Stimulated activated CD8-positive, alpha-beta memory T cell treated with anti-CD3 and anti-CD28 coated beads, Interleukin-4, amount 100 ng/mL, for 4 hours (primary cell): ENCODE data around the gene RUFY1.
"Not testable (repeated sequence)": the region's sequence is repeated elsewhere in the genome, so short reads cannot be mapped to it uniquely, and the experiment has no call there.

Experiments used
- DNase-seq, 2 donors: peaks; one replicate each; pipeline ENCODE4 v3.0.0-alpha.2; 2020; ENCODE audit warnings: low read depth in 2 of 2, low spot score in 1 of 2

RUFY1 gene

DNA sequence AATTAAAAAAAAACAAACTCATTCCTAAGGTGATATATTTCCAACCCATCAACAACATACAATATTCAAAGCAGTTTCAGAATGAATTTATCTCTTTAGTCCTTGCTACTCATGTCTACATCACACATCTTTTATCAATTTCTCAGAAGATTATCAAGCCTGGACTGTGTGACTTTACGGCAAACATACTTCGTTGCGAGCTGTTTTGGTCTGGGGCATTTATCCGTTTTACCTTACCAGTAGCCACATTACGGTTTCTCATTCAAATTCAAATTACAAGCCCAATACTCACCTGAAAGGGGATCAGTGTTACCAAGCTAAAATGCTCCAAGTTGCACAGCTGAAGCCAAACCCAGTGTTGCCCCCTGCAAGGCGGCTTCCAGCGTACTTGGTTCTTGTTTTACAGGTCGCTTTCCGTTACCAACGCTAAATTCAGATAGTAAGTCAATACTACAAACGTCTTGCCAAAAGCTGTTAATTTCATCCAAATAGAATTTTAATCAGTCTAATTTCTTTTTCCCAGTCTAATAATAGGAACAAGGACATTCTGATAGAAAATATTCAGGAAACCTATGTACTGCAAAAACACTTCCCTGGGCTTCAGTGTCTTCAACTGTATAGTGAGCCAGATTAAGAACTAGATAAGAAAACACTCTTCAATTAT lies 71.3 kb downstream of the RUFY1 start:
- no peak for DNase-seq

DNA sequence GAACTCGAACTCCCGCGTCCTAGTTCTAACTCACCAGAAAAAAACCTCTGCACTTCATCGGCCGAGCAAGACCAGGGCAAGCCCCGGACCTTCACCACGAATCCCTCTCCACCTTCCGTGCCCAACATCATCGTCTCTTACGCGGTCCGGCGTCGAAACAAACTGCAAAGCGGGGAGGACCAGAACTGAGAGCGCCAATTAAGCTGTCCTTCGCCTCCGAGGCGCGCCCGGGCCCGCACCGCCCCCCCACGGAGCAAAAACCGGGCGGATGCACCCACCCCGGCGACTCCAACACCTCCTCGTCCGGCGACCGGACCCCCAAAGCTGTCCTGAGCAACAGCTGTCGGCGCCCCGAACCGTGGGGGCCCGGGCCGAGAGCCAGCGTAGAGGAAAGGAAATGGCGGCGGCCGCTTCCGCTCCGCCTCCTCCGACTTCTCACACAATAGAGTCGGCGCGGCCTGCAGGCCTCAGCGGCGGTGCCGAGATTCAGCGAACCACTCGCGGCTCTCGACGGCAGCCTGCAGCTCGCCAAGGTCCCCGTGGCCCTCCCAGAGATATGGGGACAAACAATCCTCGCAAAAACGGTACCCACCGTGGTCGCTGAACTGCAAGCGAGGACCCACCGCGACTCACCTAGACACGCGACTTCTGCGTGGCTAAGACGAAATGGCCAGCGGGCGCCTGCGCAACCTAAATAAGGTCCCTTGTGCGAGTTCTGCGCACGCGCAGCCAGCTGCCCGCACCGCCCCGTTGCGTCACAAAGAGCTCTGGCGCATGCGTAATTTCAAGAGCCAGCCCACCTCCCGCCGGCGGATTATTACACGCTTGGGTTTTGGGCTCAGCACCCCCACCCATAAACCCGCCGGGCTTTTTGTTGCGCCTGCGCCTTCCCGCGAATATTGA lies 72.9 kb downstream of the RUFY1 start, which contains the start of gene HNRNPH1:
HNRNPH1 (minus strand) TSS at position 669 of the 903 bp plus-strand sequence; CDS start at position 131, 538 bp downstream.
- peak; percentile 95 to 97 for DNase-seq

DNA sequence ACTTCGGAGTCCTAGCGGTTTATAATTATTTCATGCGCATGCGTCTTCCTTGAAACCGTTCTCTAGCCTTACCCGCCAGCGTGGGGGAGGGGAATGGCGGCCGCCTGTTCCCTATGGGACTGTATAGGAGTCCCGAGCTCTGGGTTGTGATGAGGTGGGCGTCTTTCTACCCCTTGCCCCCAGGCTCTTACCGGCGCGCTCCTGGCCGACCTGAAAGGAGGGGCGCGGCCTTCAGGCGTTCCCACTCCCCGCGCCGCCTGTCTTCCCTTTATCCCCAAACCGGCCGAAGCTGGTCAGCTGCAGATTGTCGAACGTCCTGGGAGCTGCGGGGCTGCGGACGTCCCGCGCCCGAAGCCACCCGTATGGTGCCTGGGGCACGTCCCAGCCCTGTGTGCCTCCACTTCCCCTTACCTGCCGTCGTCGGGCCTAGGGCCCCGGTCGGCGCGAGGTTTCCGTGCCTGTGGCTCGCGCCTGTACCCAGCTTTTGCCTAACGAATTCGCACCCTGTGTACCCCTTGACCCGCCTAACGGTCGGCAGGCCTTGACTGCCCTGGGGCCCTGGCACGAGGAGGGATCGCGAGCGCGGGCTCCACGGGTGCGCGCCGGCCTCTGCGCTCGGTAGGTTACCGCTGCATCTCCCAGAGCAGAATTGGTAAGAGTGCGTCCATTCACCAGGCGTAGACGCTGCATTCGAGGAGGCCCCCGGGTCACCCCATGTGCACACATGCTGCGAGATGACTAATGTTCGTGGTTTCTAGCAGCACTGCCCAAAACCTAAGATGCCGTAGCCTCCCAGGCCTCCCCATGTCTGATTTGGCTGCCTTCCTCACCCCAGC lies 73.8 kb downstream of the RUFY1 start:
- DNase-seq, result peak in 1 of 2 donors; percentile 34

DNA sequence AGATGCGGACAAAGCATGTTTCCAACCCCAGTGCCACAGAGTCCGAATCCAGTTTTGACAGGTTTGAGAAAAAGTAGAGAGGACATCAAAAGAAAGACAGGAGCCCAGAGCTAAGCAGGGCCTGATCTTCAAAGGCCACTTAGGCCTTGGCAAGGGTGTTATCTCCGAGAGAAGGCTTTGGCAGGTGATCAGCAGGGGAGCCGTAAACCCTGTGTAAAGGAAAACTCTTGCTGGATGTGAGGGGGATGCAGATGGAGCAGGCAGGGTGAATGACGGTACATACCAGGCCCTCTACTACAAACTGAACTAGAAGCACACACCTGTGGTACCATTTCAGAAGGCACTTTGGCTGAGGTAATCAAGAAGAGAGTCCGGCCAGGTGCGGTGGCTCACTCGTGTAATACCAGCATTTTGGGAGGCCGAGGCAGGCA lies 74.5 kb downstream of the RUFY1 start:
- DNase-seq, result no peak

DNA sequence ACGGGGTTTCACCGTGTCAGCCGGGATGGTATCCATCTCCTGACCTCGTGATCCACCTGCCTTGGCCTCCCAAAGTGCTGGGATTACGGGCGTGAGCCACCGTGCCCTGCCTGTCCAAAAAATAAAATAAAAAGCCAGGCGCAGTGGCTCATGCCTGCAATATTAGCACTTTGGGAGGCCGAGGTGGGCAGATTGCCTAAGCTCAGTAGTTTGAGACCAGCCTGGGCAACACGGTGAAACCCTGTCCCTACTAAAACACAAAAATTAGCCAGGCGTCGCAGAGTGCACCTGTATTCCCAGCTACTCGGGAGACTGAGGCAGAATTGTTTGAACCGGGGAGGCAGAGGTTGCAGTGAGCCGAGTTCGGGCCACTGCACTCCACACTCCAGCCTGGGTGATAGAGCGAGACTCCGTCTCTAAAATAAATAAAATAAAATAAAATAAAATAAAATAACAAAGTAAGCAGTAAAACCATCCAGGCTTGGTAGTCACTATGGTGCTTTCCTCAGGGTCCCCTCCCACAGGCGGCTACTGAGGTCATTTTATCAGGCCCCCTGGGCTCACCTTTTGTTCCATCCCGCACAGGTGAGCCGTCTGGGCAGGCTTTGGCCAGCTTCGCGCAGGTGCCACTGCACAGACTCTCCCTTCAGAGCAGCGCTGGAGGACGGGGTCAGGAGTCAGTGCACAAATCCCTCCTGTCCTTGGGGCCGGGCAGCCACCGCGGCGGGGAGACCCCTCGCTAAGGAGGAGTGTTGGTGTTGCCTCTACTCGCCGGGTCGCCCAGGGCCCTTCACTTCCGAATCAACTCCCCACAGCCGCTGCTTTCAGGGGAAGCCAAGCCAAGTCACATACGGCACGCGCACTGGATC lies 83.4 kb downstream of the RUFY1 start:
- not testable (repeated sequence) for DNase-seq

DNA sequence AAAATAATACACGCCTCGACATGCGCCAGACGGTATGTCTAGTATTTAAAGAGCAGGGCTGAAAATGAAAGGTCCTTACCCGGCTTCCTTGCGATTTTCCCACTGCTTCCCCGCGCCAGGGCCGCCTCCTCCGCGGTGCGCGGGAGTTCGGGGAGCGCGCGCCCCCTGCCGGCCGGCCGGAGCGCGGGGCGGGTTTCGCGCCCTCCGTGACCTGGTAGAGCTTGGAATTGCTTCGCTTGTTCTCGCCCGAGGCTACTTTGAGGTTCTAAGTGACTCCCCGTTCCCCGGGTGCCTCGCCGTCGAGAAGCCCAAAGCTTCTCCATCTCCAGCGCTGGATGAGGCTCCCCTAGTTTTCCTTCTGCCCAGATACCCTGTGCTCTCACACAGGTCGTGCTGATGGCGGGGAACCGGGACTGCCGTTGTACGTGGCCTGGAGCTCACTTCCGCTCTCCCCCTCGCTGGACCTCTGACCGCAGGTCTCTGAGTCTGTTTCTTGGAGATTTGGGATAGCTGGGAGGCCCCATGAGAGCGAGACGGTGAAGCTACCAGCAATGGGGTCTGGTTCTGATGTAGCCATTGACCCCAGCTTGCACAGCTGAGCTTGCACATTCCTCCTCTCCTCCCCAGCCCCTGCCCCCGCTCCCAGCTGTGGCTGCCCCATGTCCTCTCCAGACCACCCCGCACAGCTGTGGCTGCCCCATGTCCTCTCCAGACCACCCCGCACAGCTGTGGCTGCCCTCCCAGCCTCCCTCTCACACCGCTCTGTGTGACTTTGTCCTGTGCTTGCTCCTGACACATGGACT lies 84.2 kb downstream of the RUFY1 start:
- DNase-seq, result not testable (repeated sequence)

DNA sequence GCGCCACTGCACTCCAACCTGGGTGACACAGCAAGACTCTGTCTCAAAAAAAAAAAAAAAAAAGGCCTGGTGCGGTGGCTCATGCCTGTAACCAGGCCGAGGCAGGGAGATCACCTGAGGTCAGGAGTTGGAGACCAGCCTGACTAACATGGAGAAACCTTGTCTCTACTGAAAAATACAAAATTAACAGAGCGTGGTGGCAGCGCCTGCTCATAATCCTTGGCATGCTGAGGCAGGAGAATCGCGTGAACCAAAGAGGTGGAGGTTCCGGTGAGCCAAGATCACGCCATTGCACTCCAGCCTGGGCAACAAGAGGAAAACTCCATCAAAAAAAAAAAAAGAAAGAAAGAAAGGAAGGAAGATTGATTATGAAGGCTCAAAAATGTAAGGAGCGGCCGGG lies 88.9 kb downstream of the RUFY1 start:
- DNase-seq, result not testable (repeated sequence)

DNA sequence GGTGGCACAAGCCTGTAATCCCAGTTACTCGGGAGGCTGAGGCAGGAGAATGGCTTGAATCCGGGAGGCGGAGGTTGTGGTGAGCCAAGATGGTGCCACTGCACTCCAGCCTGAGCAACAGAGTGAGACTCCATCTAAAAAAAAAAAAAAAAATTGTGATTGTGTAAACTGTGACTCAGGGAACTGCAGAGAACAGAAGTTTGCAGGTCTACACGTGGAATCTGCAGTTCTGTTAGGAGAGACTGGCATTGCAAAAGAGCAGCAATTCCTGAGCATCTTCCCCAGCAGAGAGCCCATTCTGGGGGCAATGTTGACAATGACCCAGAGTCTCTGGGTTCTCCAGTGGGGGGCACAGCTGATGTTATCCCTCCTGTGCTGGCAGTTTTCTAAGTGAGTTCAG lies 91.4 kb downstream of the RUFY1 start:
- not testable (repeated sequence) for DNase-seq

DNA sequence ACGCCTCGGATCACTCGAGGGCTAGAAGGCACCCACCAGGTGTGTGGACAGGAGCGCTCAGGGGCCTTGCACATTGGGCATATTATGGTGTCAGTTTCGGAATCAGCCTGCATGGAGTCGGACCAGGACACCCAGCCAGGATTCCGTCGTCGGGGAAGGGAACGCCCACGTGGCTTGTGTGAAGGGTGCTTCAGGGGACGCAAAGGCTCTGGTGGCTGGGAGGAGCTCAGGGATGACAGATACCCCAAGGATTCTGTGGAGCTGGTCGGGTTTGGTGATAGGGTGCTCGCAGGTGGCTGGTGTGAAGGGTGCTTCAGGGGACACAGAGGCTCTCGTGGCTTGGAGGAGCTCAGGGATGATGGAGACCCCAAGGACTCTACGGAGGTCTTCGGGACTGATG lies 92.3 kb downstream of the RUFY1 start:
- not testable (repeated sequence) for DNase-seq

DNA sequence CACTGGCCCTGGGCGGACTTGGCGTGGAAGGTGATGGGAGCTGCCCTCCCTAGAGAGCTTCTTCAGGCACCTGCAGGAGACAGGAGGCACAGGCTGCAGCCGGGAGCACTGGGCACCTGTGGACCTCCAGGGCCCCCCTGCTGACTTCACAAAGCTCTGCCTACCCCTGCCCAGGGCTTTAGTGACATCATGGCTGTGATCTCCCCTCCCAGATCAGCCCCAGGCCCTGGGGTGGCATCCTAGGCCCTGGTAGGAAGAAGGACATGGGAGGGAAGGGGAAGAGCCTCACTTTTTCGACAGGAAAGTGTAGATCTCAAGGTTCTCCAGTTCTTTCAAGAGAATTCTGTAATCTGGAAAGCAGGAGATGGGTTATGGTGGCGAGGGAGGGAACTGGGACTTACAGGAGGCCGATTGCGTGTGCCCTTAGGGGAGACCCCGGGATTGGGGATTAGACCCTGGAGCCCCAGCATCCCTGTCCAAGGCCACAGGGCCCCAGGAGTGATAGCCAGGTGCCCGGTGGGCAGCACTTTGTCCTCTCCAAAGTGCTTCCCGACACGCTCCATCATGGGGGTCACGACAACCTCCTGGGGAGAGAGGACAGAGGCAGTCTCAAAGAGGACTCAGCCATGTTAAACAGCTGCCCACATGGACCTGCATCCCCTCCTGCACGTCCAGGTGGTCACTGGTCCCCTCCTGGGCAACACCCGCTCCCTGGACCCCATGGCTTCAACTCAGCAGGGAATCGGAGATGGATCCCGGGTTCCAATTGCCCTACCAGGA lies 93.0 kb downstream of the RUFY1 start:
- not testable (repeated sequence) for DNase-seq

DNA sequence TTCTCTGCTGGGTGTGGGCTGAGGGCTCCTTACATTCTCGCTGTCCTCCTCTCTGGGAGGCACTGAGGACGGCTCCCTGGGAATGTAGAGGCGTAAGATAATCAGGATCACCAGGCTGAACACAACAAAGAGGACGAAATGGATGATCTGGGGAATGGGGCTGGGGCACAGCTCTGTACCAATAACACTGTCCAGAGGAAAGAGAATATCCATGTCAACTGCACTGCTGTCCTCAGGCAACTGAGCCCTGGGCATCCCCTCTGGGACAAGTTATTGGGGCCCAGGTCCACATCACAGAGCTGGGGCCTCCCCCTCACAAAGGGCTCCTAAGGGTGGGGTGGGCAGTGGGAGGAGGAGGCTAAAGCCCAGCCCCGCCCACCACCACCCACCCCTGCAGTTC lies 94.4 kb downstream of the RUFY1 start:
- DNase-seq, result not testable (repeated sequence)

DNA sequence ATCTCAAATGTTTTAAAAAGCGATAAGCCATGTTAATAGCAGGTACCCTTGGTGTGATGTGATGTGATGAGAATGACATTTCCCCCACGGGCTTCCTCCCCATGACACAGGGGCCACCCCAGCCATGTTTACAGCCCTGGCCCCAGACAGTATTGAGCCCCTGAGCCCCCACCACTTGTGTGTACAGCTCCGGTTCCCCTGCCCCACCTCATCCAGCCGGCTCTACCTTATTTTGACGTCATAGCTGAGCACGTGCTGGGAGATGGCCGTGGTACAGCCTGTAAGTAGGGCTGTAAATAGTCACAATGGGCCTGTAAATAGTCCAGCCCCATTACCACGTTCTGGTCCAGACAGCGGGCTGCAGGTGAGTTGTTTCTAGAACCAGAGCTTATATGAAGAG lies 98.1 kb downstream of the RUFY1 start:
- no peak for DNase-seq

DNA sequence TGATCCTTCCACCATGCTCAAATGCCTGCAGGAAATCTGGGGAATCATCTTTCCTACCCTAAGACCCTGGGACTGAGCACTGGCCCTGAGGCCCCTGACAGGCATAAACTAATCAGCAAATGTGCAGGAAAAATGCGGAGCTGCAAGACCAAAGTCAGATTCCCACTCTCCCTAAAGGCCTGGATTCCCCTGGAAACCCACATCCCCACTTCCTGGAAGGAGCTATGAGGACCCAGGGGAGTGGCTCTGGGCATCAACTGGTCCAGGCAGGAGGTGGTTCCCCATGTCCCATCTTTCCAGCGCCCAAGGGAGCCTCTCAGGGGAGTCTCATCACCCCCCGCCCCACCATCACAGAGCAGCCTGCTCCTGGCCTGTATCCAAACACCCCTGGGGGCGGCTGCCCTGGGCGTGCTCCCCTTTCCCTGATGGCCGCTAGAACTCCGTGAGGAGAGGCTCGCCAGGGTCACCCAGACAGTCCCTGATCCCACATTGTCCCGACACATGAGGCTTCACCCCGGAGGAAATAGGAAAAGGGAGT lies 98.9 kb downstream of the RUFY1 start:
- not testable (repeated sequence) for DNase-seq

DNA sequence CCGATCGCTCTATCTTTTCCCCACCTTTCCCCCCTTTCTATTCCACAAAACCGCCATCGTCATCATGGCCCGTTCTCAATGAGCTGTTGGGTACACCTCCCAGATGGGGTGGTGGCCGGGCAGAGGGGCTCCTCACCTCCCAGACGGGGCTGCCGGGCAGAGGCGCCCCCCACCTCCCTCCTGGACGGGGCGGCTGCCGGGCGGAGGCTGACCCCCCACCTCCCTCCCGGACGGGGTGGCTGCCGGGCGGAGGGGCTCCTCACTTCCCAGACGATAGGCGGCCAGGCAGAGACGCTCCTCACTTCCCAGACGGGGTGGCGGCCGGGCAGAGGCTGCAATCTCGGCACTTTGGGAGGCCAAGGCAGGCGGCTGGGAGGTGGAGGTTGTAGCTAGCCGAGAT lies 99.9 kb downstream of the RUFY1 start:
- not testable (repeated sequence) for DNase-seq

DNA sequence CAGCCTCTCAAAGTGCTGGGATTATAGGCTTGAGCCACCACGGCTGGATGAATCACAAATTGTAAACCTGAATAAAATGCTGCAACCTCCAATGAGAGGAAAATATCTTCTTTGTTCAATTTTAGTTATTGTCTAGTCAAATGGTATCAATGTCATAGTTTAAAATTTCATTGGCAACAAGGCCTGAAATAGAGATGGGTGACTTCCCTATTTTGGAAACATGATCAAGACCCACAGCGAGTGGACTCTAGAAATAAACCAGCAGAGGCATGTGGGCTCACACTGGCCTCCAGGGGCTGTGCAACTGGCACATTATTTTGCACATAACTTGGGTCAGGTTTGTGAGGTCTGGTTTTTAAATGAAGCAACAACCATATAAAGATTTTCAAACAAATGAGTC lies 102.8 kb downstream of the RUFY1 start:
- DNase-seq, result not testable (repeated sequence)

DNA sequence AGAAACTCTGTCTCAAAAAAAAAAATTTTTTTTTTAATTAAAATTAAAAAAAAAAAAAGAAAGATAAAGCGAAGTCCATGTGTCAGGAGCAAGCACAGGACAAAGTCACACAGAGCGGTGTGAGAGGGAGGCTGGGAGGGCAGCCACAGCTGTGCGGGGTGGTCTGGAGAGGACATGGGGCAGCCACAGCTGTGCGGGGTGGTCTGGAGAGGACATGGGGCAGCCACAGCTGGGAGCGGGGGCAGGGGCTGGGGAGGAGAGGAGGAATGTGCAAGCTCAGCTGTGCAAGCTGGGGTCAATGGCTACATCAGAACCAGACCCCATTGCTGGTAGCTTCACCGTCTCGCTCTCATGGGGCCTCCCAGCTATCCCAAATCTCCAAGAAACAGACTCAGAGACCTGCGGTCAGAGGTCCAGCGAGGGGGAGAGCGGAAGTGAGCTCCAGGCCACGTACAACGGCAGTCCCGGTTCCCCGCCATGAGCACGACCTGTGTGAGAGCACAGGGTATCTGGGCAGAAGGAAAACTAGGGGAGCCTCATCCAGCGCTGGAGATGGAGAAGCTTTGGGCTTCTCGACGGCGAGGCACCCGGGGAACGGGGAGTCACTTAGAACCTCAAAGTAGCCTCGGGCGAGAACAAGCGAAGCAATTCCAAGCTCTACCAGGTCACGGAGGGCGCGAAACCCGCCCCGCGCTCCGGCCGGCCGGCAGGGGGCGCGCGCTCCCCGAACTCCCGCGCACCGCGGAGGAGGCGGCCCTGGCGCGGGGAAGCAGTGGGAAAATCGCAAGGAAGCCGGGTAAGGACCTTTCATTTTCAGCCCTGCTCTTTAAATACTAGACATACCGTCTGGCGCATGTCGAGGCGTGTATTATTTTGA lies 107.2 kb downstream of the RUFY1 start:
- DNase-seq, result not testable (repeated sequence)

DNA sequence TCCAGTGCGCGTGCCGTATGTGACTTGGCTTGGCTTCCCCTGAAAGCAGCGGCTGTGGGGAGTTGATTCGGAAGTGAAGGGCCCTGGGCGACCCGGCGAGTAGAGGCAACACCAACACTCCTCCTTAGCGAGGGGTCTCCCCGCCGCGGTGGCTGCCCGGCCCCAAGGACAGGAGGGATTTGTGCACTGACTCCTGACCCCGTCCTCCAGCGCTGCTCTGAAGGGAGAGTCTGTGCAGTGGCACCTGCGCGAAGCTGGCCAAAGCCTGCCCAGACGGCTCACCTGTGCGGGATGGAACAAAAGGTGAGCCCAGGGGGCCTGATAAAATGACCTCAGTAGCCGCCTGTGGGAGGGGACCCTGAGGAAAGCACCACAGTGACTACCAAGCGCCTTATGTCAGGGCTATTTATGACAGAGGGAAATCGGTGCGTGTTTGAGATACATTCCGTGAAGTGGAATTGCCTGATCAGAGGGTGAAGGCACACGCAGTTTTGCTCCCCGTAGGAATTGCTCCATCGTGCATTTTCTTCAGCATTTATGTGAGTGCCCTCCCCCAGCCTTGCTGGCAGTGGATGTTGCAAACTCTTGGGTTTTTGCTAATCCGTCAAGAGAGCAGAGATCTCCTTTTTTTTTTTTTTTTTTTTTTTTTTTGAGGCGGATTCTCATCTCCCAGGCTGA lies 108.0 kb downstream of the RUFY1 start:
- not testable (repeated sequence) for DNase-seq
